Endothelial cell of umbilical vein (primary cell): Measurements from ENCODE around the gene THTPA. TPM values are rescaled to one million over a fixed set of nuclear protein-coding genes. Genes with fewer than 3 reads are reported as not detected.

Experiments used
- BruUV-seq: library from RNA; stranded (reverse); fragments of 400-500 nt; replicated peaks from 2 replicates; lab custom pipeline; 2021; lab: Mats Ljungman, UMichigan
- CTCF ChIA-PET: fragments of 300-600, 350-600 bp; sonication (Branson Sonifier 250); formaldehyde crosslinking; loops from one replicate; lab custom pipeline; 2021; ENCODE audit warnings: antibody characterized with exemption, inconsistent platforms; lab: Charles Lee
- POLR2A ChIA-PET: fragments of 300-600, 350-600 bp; sonication (Branson Sonifier 250); formaldehyde crosslinking; loops from one replicate; lab custom pipeline; 2021; ENCODE audit warnings: antibody characterized with exemption, inconsistent platforms; lab: Charles Lee
- DNase-seq: peaks from one replicate; pipeline ENCODE4 v3.0.0-alpha.2; 2011; ENCODE audit warnings: low read depth, low spot score
- FAIRE-seq: peaks from 2 replicates; lab custom pipeline; 2011; peaks lifted over from hg19 to GRCh38; lab: Jason Lieb, UNC
- H2AFZ ChIP-seq: 2 replicates; pipeline ENCODE4 v1.6.0; 2012; ENCODE audit warnings: low read depth, low read length, control low read depth, inconsistent platforms
- H3K27ac ChIP-seq: 2 replicates; pipeline ENCODE4 v1.5.1; 2011; ENCODE audit warnings: low read depth, mild to moderate bottlenecking, control low read depth, low read length, moderate library complexity; ENCODE audit not compliant: insufficient read depth
- H3K27me3 ChIP-seq, 2 experiments: 2 replicates each; pipeline versions ENCODE4 v1.6.0 to v1.6.1; 2011; ENCODE audit warnings: low read length in 2 of 2, mixed read lengths in 1 of 2; ENCODE audit not compliant: control insufficient read depth in 2 of 2, insufficient read depth in 2 of 2
- H3K36me3 ChIP-seq, 2 experiments: 2 replicates in 1 of 2; 3 replicates in 1 of 2; pipeline ENCODE4 v1.5.1; 2011; ENCODE audit warnings: low read length in 2 of 2, mild to moderate bottlenecking in 1 of 2, moderate library complexity in 1 of 2; ENCODE audit not compliant: control insufficient read depth in 2 of 2, insufficient read depth in 2 of 2; ENCODE audit errors: extremely low read depth in 1 of 2
- H3K4me1 ChIP-seq: 3 replicates; pipeline ENCODE4 v1.5.1; 2011; ENCODE audit warnings: mild to moderate bottlenecking, low read length; ENCODE audit not compliant: control insufficient read depth, insufficient read depth; ENCODE audit errors: extremely low read depth
- H3K4me2 ChIP-seq: 2 replicates; pipeline ENCODE4 v1.6.1; 2011; ENCODE audit warnings: low read length, control low read depth, mixed read lengths; ENCODE audit not compliant: insufficient read depth
- H3K4me3 ChIP-seq, 3 experiments: fragments of 200-600 bp in 1 of 3; sonication (generic), shearing (Covaris generic) in 1 of 3; replicated peaks in 1 of 3; 2 replicates each; pipeline ENCODE4 v1.5.1; 2011 to 2016; ENCODE audit warnings: control low read depth in 3 of 3, low read length in 3 of 3, mild to moderate bottlenecking in 2 of 3, inconsistent platforms in 1 of 3, low read depth in 1 of 3, moderate library complexity in 1 of 3; ENCODE audit not compliant: insufficient read depth in 1 of 3
- H3K79me2 ChIP-seq: 2 replicates; pipeline ENCODE4 v1.6.0; 2012; ENCODE audit warnings: low read length, inconsistent platforms; ENCODE audit not compliant: control insufficient read depth, insufficient read depth
- H3K9ac ChIP-seq: replicated peaks from 2 replicates; pipeline ENCODE3; 2011; ENCODE audit warnings: low read length, control low read depth; ENCODE audit not compliant: insufficient read depth; ENCODE audit errors: extremely low read depth
- H3K9me1 ChIP-seq: replicated peaks from 3 replicates; pipeline ENCODE4 v1.6.0; 2011; ENCODE audit warnings: mild to moderate bottlenecking, low read length; ENCODE audit not compliant: control insufficient read depth, insufficient read depth; ENCODE audit errors: extremely low read depth
- H3K9me3 ChIP-seq: replicated peaks from 2 replicates; pipeline ENCODE4 v1.5.1; 2012; ENCODE audit warnings: low read length, inconsistent platforms; ENCODE audit not compliant: control insufficient read depth, insufficient read depth
- H4K20me1 ChIP-seq: replicated peaks from 2 replicates; pipeline ENCODE3; 2011; ENCODE audit warnings: mild to moderate bottlenecking, low read length; ENCODE audit not compliant: control insufficient read depth, insufficient read depth; ENCODE audit errors: extremely low read depth
- EZH2 ChIP-seq: IDR thresholded peaks from 2 replicates; pipeline ENCODE4 v1.6.1; 2012; ENCODE audit warnings: borderline replicate concordance, low read depth, mild to moderate bottlenecking, moderate library complexity, low read length, inconsistent platforms; ENCODE audit not compliant: severe bottlenecking
- FOS ChIP-seq: IDR thresholded peaks from 2 replicates; pipeline ENCODE4 v1.6.1; 2011; ENCODE audit warnings: mild to moderate bottlenecking, low read length, moderate library complexity, borderline replicate concordance; ENCODE audit not compliant: insufficient read depth
- GATA2 ChIP-seq: IDR thresholded peaks from 2 replicates; pipeline ENCODE4 v1.7.0; 2011; ENCODE audit warnings: low read depth, mild to moderate bottlenecking, moderate library complexity, mixed read lengths, low read length; ENCODE audit not compliant: insufficient read length, insufficient read depth
- JUN ChIP-seq: IDR thresholded peaks from 2 replicates; pipeline ENCODE4 v1.6.1; 2011; ENCODE audit warnings: borderline replicate concordance, low read depth; ENCODE audit not compliant: insufficient read length, insufficient read depth
- MAX ChIP-seq: IDR thresholded peaks from 2 replicates; pipeline ENCODE4 v1.6.1; 2011; ENCODE audit not compliant: insufficient read depth, insufficient read length
- MYC ChIP-seq: IDR thresholded peaks from one replicate; pipeline ENCODE4 v1.6.1; 2011; ENCODE audit warnings: mild to moderate bottlenecking, low read depth, low read length
- POLR2A ChIP-seq: IDR thresholded peaks from 2 replicates; pipeline ENCODE4 v1.6.1; 2012; ENCODE audit warnings: low read depth, mild to moderate bottlenecking, control low read depth, low read length
- POLR2AphosphoS5 ChIP-seq: IDR thresholded peaks from 2 replicates; pipeline ENCODE4 v1.6.1; 2012; ENCODE audit warnings: low read depth, mild to moderate bottlenecking, control low read depth, low read length, moderate library complexity; ENCODE audit not compliant: insufficient read depth
- dilution Hi-C: fragments of 300-500 bp; cut with MboI; formaldehyde crosslinking; loops from one replicate; pipeline ENCODE4 v1.15.0; 2019; ENCODE audit warnings: low sequenced_read_pairs; ENCODE audit not compliant: extremely low pct_ligation_motif_present
- intact Hi-C: fragments of 100-400 bp; cut with micrococcal nuclease; formaldehyde crosslinking; loops from one replicate; pipeline ENCODE4 v1.10.0; 2022
- polyA plus RNA-seq, 4 experiments: library from polyadenylated mRNA; depleted of rRNA in 3 of 4; stranded (reverse) in 3 of 4; unstranded in 1 of 4; fragments of >200 nt; gene quantifications; 2 replicates each; pipeline versions ENCODE4 v1.2.1 to v1.2.3, GENCODE V29; 2011 to 2012; ENCODE audit warnings: missing spikeins in 1 of 4
- total RNA-seq: library from RNA; stranded (reverse); gene quantifications from 2 replicates; pipeline ENCODE4 v1.2.3, GENCODE V29; 2021
- TF ChIP-seq, protein P1 (sequence below), 2 donors: IDR thresholded peaks; 1 replicate in 1 of 2; 2 replicates in 1 of 2; pipeline ENCODE4 v1.5.1; 2011; ENCODE audit warnings: low read length in 2 of 2, mild to moderate bottlenecking in 2 of 2, moderate library complexity in 2 of 2, control low read depth in 1 of 2, inconsistent platforms in 1 of 2, low read depth in 1 of 2; ENCODE audit not compliant: insufficient read depth in 1 of 2; ENCODE audit errors: extremely low read depth in 1 of 2

THTPA gene
- total and polyA plus RNA-seq, 2 donors (not counting 3 experiments of a cell fraction or from before 2014, with no cell fraction given), result 10.8 to 12.5 TPM

GRCh38 chr14:23580152-23580926, 24.3 kb downstream of the THTPA start:
- Histone ChIP-seq H3K9me1 (no peaks in the 10 kb centered on the region), H3K4me2 (no peak overlapping the region), H3K9ac (no peak overlapping the region), H2AFZ (no peak overlapping the region), H3K27me3 (peaks cover 31 to 42% of the 10 kb centered on the region in 2 experiments), H3K4me1 (no peaks in the 10 kb centered on the region), H4K20me1 (no peaks in the 10 kb centered on the region), H3K79me2 (no peaks in the 10 kb centered on the region), H3K9me3 (no peaks in the 10 kb centered on the region), H3K27ac (no peak overlapping the region), H3K4me3 (no peak overlapping the region), H3K36me3 (no peaks in the 10 kb centered on the region)
- dilution Hi-C loops, result no loop called here
- BruUV-seq, result no TSS peak
- FAIRE-seq (no peak), DNase-seq (no peak)
- CTCF ChIA-PET, result interaction anchor here (2.1 kb wide), 1 partner anchor 8 kb away, joined by 5 read pairs; no protein-coding TSS in a partner anchor
- intact Hi-C loops, result no loop called here
- TF ChIP-seq MYC, result no peak
- no peak for TF ChIP-seq GATA2
- no peak for TF ChIP-seq FOS
- TF ChIP-seq MAX, result no peak
- TF ChIP-seq EZH2, result no peak
- TF ChIP-seq, protein P1, sequence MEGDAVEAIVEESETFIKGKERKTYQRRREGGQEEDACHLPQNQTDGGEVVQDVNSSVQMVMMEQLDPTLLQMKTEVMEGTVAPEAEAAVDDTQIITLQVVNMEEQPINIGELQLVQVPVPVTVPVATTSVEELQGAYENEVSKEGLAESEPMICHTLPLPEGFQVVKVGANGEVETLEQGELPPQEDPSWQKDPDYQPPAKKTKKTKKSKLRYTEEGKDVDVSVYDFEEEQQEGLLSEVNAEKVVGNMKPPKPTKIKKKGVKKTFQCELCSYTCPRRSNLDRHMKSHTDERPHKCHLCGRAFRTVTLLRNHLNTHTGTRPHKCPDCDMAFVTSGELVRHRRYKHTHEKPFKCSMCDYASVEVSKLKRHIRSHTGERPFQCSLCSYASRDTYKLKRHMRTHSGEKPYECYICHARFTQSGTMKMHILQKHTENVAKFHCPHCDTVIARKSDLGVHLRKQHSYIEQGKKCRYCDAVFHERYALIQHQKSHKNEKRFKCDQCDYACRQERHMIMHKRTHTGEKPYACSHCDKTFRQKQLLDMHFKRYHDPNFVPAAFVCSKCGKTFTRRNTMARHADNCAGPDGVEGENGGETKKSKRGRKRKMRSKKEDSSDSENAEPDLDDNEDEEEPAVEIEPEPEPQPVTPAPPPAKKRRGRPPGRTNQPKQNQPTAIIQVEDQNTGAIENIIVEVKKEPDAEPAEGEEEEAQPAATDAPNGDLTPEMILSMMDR (IDR thresholded peaks at IDR 0.05; ENCODE audit: extremely low read depth in 1 of 2, insufficient read depth in 1 of 2, low read depth in 1 of 2, low read length in 2 of 2), result no peak
- TF ChIP-seq POLR2A, result no peak
- no peak for TF ChIP-seq JUN
- TF ChIP-seq POLR2AphosphoS5, result no peak
- POLR2A ChIA-PET, result no interaction called here
